H1 (cell line): ENCODE data around the gene LHPP.

Experiments used
- ATF2 ChIP-seq: IDR thresholded peaks from 2 replicates; pipeline ENCODE4 v1.6.1; 2012; ENCODE audit warnings: low read length, inconsistent platforms
- CBX8 ChIP-seq: fragments of 300-800, 300-1000 bp; sonication (generic); IDR thresholded peaks from 2 replicates; pipeline ENCODE4 v1.7.1; 2016; ENCODE audit warnings: low read depth, low read length, borderline replicate concordance
- CTCF ChIP-seq, 3 experiments: IDR thresholded peaks; 1 replicate in 2 of 3; 2 replicates in 1 of 3; pipeline versions ENCODE4 v1.5.1 to v1.6.1; 2011; ENCODE audit warnings: low read length in 3 of 3, mild to moderate bottlenecking in 3 of 3, inconsistent platforms in 2 of 3, low read depth in 1 of 3, moderate library complexity in 1 of 3; ENCODE audit not compliant: insufficient read depth in 1 of 3; ENCODE audit errors: control extremely low read depth in 1 of 3
- EP300 ChIP-seq, 2 experiments: IDR thresholded peaks; 1 replicate in 1 of 2; 2 replicates in 1 of 2; pipeline ENCODE4 v1.6.1; 2011 to 2012; ENCODE audit warnings: low read depth in 2 of 2, low read length in 2 of 2, mild to moderate bottlenecking in 2 of 2, borderline replicate concordance in 1 of 2, inconsistent platforms in 1 of 2, moderate library complexity in 1 of 2
- POLR2AphosphoS5 ChIP-seq: IDR thresholded peaks from 2 replicates; pipeline ENCODE4 v1.6.1; 2011; ENCODE audit warnings: low read depth, low read length
- RFX5 ChIP-seq: IDR thresholded peaks from 2 replicates; pipeline ENCODE4 v1.6.1; 2011; ENCODE audit warnings: low read depth, low read length, improper control_type of control experiment, borderline replicate concordance
- YY1 ChIP-seq: IDR thresholded peaks from 2 replicates; pipeline ENCODE4 v1.6.1; 2011; ENCODE audit warnings: low read depth, mild to moderate bottlenecking, low read length

GRCh38 chr10:124462348-124462695 is 699 bp downstream of the LHPP start:
- TF ChIP-seq YY1 (no peak), POLR2AphosphoS5 (no peak), ATF2 (no peak), RFX5 (no peak), CTCF (IDR thresholded peaks at IDR 0.05; ENCODE audit: control extremely low read depth in 1 of 3, insufficient read depth in 1 of 3, low read depth in 1 of 3, low read length in 3 of 3) (no peak), EP300 (IDR thresholded peaks at IDR 0.05; ENCODE audit: borderline replicate concordance in 1 of 2, low read depth in 2 of 2, low read length in 2 of 2) (no peak), CBX8 (no peak)
